Neural progenitor cell (in vitro differentiated cells): Measurements from ENCODE around the gene ZSWIM3. TPM values are rescaled to one million over a fixed set of nuclear protein-coding genes. Genes with fewer than 3 reads are reported as not detected.

ENCODE experiments used
- DNase-seq: peaks from one replicate; pipeline ENCODE4 v3.0.0-alpha.2; 2016; ENCODE audit warnings: low spot score
- H2AFZ ChIP-seq: fragments of 200-600 bp; sonication (generic); replicated peaks from 2 replicates; pipeline ENCODE4 v1.6.1; 2016; ENCODE audit warnings: antibody characterized with exemption
- H3F3A ChIP-seq: fragments of 200-600 bp; sonication (generic); 2 replicates; pipeline ENCODE4 v1.6.1; 2016; ENCODE audit warnings: antibody characterized with exemption, low read depth
- H3K27ac ChIP-seq: fragments of 200-600 bp; sonication (generic); 2 replicates; pipeline ENCODE4 v1.5.1; 2016; ENCODE audit warnings: mild to moderate bottlenecking
- H3K27me3 ChIP-seq: fragments of 200-600 bp; sonication (generic); 2 replicates; pipeline ENCODE4 v1.6.1; 2016; ENCODE audit warnings: mild to moderate bottlenecking, moderate library complexity
- H3K36me3 ChIP-seq: fragments of 200-600 bp; sonication (generic); 2 replicates; pipeline ENCODE4 v1.5.1; 2016
- H3K4me1 ChIP-seq: fragments of 200-600 bp; sonication (generic); 2 replicates; pipeline ENCODE4 v1.6.1; 2016; ENCODE audit warnings: mixed run types
- H3K4me2 ChIP-seq: fragments of 200-600 bp; sonication (generic); 2 replicates; pipeline ENCODE4 v1.6.1; 2016
- H3K4me3 ChIP-seq: fragments of 200-600 bp; sonication (generic); 2 replicates; pipeline ENCODE4 v1.5.1; 2016
- H3K79me2 ChIP-seq: fragments of 200-600 bp; sonication (generic); 2 replicates; pipeline ENCODE4 v1.6.1; 2016; ENCODE audit warnings: low read depth
- H3K9ac ChIP-seq: fragments of 200-600 bp; sonication (generic); 2 replicates; pipeline ENCODE4 v1.6.1; 2016
- H3K9me3 ChIP-seq: fragments of 200-600 bp; sonication (generic); 2 replicates; pipeline ENCODE4 v1.5.1; 2016; ENCODE audit warnings: low read depth
- H4K20me1 ChIP-seq: fragments of 200-600 bp; sonication (generic); 2 replicates; pipeline ENCODE4 v1.6.1; 2016; ENCODE audit warnings: low read depth
- H3K27ac Mint-ChIP-seq: 3 replicates; pipeline ENCODE4 v1.8.0; 2021; ENCODE audit warnings: mixed read lengths
- H3K27me3 Mint-ChIP-seq: 2 replicates; pipeline ENCODE4 v1.8.0; 2022; ENCODE audit warnings: low read depth, mild to moderate bottlenecking, inconsistent platforms, moderate library complexity, mixed read lengths; ENCODE audit not compliant: insufficient read depth
- H3K36me3 Mint-ChIP-seq: 3 replicates; pipeline ENCODE4 v1.8.0; 2021; ENCODE audit warnings: mixed read lengths
- H3K4me1 Mint-ChIP-seq: 3 replicates; pipeline ENCODE4 v1.8.0; 2021; ENCODE audit warnings: mixed read lengths
- H3K4me3 Mint-ChIP-seq: 3 replicates; pipeline ENCODE4 v1.8.0; 2021; ENCODE audit warnings: mild to moderate bottlenecking, moderate library complexity, mixed read lengths
- H3K9me3 Mint-ChIP-seq: 3 replicates; pipeline ENCODE4 v1.8.0; 2020; ENCODE audit warnings: mixed read lengths
- CTCF ChIP-seq: fragments of 200-600 bp; sonication (generic); IDR thresholded peaks from 2 replicates; pipeline ENCODE4 v1.5.1; 2017; ENCODE audit warnings: antibody characterized with exemption, mild to moderate bottlenecking
- EZH2 ChIP-seq: fragments of 200-600 bp; sonication (generic); IDR thresholded peaks from 2 replicates; pipeline ENCODE4 v1.6.1; 2017; ENCODE audit warnings: antibody characterized with exemption, mild to moderate bottlenecking, moderate library complexity
- EZH2phosphoT487 ChIP-seq: fragments of 200-600 bp; sonication (generic); IDR thresholded peaks from 2 replicates; pipeline ENCODE4 v1.6.1; 2017; ENCODE audit warnings: antibody characterized with exemption
- total RNA-seq: library from RNA; depleted of rRNA; stranded (reverse); fragments of >200 nt; gene quantifications from 2 replicates; pipeline ENCODE4 v1.2.3, GENCODE V29; 2015; ENCODE audit warnings: low replicate concordance

The ZSWIM3 gene
- total RNA-seq, 1 donor from 2014 or later, result 3.7 TPM

GRCh38 chr20:45908084-45908483 is 50.7 kb downstream of the ZSWIM3 start:
- H4K20me1 ChIP-seq, result no peaks in the 10 kb centered on the region
- peak overlapping the region; percentile 44 for H3K4me3 Mint-ChIP-seq
- H3K27me3 ChIP-seq, result peaks cover 4% of the 10 kb centered on the region
- H3K36me3 ChIP-seq, result no peaks in the 10 kb centered on the region
- peaks cover 20% of the 10 kb centered on the region for H3K36me3 Mint-ChIP-seq
- TF ChIP-seq CTCF, result no peak
- no peak for TF ChIP-seq EZH2
- peaks cover 23% of the 10 kb centered on the region for H3K4me1 Mint-ChIP-seq
- peaks cover 5% of the 10 kb centered on the region for H3K4me1 ChIP-seq
- DNase-seq, result no peak
- no peaks in the 10 kb centered on the region for H3K9me3 ChIP-seq
- H3K27me3 Mint-ChIP-seq, result peaks cover 5% of the 10 kb centered on the region
- no peak overlapping the region for H3K4me2 ChIP-seq
- H2AFZ ChIP-seq, result no peak overlapping the region
- H3K79me2 ChIP-seq, result peaks cover 7% of the 10 kb centered on the region
- H3K4me3 ChIP-seq, result no peak overlapping the region
- H3K27ac Mint-ChIP-seq, result peak overlapping the region; percentile 30
- no peak overlapping the region for H3K9ac ChIP-seq
- no peak overlapping the region for H3K27ac ChIP-seq
- H3K9me3 Mint-ChIP-seq, result no peaks in the 10 kb centered on the region
- H3F3A ChIP-seq, result peaks cover 9% of the 10 kb centered on the region

DNA sequence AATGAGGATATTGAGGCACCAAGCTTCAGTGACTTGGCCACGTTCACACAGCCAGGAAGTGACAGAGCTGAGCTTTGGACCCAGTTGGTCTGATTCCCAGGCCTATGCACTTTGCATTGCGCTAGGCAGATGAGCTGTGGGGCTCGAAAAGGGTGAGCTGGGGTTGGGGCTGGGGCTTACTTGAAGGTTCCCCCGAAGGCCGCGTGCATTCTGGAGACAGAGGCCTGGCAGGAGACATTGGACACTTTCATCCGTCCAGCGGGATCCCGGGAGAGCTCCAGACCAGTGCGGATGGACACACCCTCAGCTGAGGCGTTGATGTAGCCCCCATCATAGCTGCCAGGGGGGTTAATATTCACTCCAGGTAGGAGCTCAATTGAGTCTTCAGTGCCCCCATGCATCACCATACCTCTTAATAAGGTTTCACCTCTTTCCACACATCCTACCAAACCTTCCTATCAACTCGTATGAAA is 52.0 kb downstream of the ZSWIM3 start:
- peaks cover 24% of the 10 kb centered on the region for H3K4me1 Mint-ChIP-seq
- peaks cover 5% of the 10 kb centered on the region for H3K4me1 ChIP-seq
- peaks cover 4% of the 10 kb centered on the region for H3K27me3 ChIP-seq
- H2AFZ ChIP-seq, result no peak overlapping the region
- peaks cover 7% of the 10 kb centered on the region for H3K79me2 ChIP-seq
- H3K4me3 Mint-ChIP-seq, result no peak overlapping the region
- H3K27ac Mint-ChIP-seq, result no peak overlapping the region
- no peak overlapping the region for H3K4me2 ChIP-seq
- H3F3A ChIP-seq, result peaks cover 9% of the 10 kb centered on the region
- H3K9ac ChIP-seq, result no peak overlapping the region
- H3K27ac ChIP-seq, result no peak overlapping the region
- no peaks in the 10 kb centered on the region for H3K9me3 Mint-ChIP-seq
- no peaks in the 10 kb centered on the region for H3K36me3 ChIP-seq
- H3K4me3 ChIP-seq, result no peak overlapping the region
- H3K9me3 ChIP-seq, result no peaks in the 10 kb centered on the region
- peaks cover 5% of the 10 kb centered on the region for H3K27me3 Mint-ChIP-seq
- no peaks in the 10 kb centered on the region for H4K20me1 ChIP-seq
- no peak for DNase-seq
- TF ChIP-seq CTCF (no peak), EZH2 (no peak), EZH2phosphoT487 (no peak)
- peaks cover 15% of the 10 kb centered on the region for H3K36me3 Mint-ChIP-seq

DNA sequence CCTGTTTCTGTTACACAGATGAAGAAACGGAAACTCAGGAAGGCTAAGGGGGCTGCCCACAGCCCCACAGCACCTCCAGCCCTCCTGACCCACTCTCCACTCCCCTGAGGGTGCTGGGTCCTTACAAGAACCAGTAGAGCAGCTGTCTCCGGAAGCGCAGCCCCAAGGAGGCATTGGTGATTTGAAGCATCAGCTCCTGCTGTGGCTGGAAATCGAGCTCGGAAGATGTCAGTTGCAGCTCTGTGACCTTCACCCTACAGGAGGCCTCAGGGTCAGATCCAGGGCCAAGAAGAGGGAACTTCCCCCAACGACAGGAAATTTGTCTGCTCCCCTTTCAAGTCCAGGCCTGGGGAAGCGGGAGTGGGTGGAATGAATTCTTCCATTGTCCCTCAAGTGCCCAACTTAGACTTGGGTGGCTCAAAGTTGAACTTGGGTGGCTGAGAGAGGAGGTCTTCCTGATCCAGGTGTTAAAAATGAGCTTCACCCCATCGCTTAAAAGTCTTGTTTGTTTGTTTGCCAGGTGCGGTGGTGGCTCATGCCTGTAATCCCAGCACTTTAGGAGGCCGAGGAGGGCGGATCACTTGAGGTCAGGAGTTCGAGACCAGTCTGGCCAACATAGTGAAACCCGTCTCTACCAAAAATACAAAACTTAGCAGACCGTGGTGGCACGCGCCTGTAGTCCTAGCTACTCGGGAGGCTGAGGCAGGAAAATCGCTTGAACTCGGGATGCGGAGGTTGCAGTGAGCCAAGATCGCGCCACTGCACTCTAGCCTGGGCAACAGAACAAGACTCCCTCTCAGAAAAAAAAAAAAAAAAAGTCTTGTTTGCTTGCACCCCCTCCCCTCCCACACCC is 52.6 kb downstream of the ZSWIM3 start:
- peak overlapping the region; percentile 54 for H3K27ac Mint-ChIP-seq

More for the DNA sequence above, 52.6 kb downstream of the ZSWIM3 start:
- no peak overlapping the region for H3K27ac ChIP-seq
- no peaks in the 10 kb centered on the region for H3K36me3 ChIP-seq
- no peak for TF ChIP-seq EZH2
- TF ChIP-seq CTCF, result no peak
- no peak for TF ChIP-seq EZH2phosphoT487
- H3K79me2 ChIP-seq, result peaks cover 7% of the 10 kb centered on the region
- H3K27me3 Mint-ChIP-seq, result peaks cover 5% of the 10 kb centered on the region
- H3K4me2 ChIP-seq, result peak overlapping the region; percentile 29
- no peaks in the 10 kb centered on the region for H4K20me1 ChIP-seq
- no peaks in the 10 kb centered on the region for H3K9me3 Mint-ChIP-seq
- peak overlapping the region; percentile 92 for H3K4me3 Mint-ChIP-seq
- H3K36me3 Mint-ChIP-seq, result peaks cover 15% of the 10 kb centered on the region
- H3F3A ChIP-seq, result peaks cover 9% of the 10 kb centered on the region
- H3K4me1 Mint-ChIP-seq, result peaks cover 28% of the 10 kb centered on the region
- no peak overlapping the region for H3K9ac ChIP-seq
- peaks cover 5% of the 10 kb centered on the region for H3K4me1 ChIP-seq
- no peak overlapping the region for H2AFZ ChIP-seq
- H3K27me3 ChIP-seq, result peaks cover 4% of the 10 kb centered on the region
- DNase-seq, result no peak
- peak overlapping the region; percentile 19 for H3K4me3 ChIP-seq
- no peaks in the 10 kb centered on the region for H3K9me3 ChIP-seq
